Glomerular endothelial cell (primary cell): ENCODE data around the gene CAMTA1. TPM values are rescaled to one million over a fixed set of nuclear protein-coding genes. Genes with fewer than 3 reads are reported as not detected.

Experiments
- DNase-seq: peaks from one replicate; pipeline ENCODE4 v3.0.0-alpha.2; 2011; ENCODE audit warnings: low read depth, low spot score; ENCODE audit errors: extremely low read depth
- total RNA-seq: library from RNA; depleted of rRNA; stranded (reverse); fragments of >200 nt; gene quantifications from 2 replicates; pipeline ENCODE4 v1.2.3, GENCODE V29; 2015

Gene CAMTA1
- total RNA-seq, 1 donor from 2014 or later, result 111 TPM

DNA sequence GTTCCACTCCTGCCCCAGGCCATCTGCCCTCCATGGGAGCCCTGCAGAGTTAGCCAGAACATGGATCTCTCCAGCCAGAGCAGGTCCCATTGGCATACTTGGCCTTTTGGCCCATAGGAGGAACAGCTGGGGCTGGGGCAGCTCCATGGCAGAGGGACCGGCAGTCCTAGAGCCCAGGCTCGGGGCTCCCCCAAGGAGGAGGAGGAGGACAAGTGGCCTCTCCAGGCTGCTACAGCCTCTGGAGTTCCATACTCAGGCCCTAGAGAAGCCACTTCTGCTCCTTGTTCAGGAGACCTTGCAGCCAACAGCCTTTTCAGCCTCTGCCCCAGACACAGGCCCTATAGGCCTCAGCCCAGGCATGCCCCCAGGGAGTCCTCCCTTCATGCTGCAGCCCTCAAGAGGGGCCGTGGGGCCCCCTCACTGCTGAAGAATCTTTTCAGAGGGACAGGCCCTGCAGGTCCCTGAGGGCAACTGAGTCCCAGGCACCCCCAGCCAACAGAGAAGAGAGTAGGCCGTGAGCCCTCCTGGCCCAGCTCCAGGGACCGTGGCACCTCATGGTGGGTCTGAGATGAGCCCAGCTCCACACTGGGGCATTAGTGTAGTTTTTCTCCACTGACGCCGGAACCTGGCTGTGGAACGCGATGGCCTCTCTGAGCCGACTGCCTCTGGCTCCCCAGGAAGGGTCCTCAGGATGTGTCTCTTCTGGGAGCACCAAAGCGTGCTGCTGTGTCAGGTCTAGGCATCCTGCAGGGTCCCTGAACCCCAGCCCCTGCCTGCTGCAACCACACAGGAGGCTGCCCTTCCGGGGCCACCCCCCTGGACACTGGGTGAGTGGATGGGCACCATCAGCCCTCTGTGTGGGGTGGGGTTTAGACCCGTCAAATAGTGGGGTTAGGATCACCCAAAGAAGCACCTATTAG, 688.2 kb downstream of the CAMTA1 start:
- no peak for DNase-seq

GRCh38 chr1:7474143-7474490, 688.9 kb downstream of the CAMTA1 start:
- DNase-seq, result no peak

DNA sequence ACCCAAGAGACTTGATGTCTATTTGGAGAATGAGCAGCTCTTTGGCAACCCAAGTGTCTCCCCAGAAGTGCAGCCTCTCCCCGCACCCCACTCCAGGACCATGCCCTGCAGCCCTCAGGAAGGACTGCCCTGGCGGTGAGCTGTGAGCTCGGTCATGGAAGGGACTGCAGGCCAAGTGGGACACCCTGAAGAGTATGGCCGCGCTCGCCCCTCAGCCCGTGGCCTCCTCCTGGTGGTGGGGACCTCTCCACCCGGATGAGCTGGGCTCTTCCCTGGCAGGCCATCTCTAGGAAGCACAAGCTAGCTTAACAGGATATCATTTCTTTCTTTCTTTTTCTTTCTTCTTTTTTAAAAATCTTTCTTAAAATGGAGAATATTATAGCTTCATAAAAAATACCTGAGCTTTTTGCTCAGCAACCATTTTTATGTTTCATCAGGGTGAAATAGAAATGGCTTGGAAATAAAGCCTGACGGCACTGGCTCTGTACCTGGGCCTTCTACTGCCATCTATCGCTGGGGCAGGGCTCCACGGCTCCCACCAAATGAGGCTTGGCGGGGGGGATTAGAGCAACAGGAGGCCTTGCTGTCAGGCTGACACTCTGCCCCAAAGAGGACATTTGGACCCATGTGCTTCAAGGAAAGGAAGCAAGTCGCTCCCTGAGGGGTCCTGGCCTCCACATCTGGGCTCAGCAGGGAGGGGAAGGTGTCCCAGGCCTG, 689.7 kb downstream of the CAMTA1 start:
- no peak for DNase-seq

GRCh38 chr1:7475691-7476090, 690.4 kb downstream of the CAMTA1 start:
- no peak for DNase-seq

DNA sequence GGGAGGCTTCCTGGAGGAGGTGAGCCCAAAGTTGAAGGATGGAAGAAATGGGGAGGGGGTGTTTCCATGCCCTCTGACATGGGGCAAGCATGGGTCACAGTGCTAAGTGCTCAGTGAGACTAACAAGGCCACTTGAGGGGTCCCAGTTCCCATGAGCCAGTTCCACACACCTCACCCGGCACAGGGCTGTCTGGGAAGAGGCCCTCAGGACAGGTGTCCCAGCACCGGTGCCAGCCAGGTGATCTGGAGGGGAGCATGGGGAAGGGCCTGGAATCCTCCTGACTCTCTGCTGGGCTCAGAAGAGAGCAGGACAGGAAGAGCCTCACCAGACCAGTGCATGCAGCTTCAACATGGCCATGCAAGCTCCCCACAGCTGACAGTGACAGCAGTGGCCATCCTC, 691.1 kb downstream of the CAMTA1 start:
- no peak for DNase-seq

DNA sequence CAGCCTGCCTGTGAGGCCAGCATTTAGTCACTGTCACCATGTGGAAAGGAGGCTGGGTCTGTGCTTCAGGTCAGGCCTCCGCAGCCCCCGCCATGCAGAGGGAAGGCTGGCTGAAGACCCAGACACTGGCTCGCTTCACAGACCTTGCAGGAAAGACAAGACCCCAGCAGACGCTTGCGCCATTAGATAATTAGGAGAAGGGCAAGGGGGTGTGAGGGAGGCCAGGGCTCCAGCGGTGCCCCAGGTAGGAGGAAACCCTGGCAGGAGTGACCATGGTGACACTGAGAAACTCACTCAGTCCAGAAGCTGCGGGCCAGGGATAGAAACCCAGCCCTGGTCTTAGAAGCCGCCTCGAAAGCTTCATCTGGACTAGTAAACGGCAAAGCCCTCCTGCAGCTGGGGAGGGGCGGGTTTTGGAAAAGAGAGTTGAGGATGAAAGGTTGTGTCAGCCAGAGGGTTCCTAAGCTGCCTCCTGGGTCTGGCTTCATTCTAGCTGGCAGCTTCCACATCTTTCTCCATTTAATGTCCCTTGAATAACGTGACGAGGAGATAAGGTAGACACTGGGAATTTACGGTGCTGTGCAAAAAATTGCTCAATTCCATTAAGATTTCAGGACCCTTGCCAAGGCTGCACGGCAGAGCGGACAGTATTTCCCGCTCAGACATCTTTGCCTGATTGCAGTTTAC, 691.8 kb downstream of the CAMTA1 start:
- DNase-seq, result no peak

GRCh38 chr1:7477593-7477992, 692.3 kb downstream of the CAMTA1 start:
- no peak for DNase-seq

GRCh38 chr1:7478142-7478790, 693.0 kb downstream of the CAMTA1 start:
- DNase-seq, result no peak

GRCh38 chr1:7478809-7479499, 693.7 kb downstream of the CAMTA1 start:
- DNase-seq, result no peak

DNA sequence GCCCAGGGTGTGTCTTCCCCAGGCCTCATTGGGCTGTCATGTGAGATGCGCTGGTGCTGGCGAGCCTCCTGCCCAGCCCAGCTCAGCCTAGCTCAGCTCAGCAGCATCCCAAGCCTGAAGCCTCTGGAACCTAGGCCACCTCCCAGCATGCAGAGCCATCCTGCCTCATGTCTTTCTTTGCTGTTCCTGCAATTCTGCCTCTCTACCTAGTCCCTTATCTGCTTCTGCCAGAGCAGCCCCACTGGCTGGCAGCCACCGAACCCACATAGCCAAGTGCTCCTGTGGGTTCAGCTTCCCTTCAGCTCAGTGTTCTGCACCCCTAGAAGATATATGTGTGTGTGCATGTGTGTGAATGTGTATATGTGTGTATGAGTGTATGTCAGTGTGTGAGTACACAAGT, 694.3 kb downstream of the CAMTA1 start:
- DNase-seq, result no peak

DNA sequence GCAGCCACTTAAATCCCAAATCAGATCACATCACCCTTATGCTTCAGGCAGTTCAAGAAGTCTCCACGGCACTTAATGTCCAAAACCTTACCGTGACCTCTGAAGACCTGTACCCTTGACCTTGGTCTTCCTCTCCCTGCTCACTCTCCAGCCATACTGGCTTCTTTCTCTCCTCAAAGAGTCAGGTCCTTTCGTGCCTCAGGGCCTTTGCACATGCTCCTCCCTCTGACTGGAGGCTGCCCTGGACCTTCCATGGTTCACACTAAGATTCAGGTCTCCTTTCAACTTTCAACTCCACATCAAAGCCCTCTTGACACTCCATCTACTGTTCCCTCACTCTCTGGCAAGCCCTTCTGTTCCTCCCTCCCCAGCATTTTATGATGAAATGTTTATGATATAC, 695.9 kb downstream of the CAMTA1 start:
- DNase-seq, result no peak

GRCh38 chr1:7482077-7482476, 696.8 kb downstream of the CAMTA1 start:
- DNase-seq, result no peak

- no peak for DNase-seq
Observed at GRCh38 chr1:7482772-7483495, 697.7 kb downstream of the CAMTA1 start.

DNA sequence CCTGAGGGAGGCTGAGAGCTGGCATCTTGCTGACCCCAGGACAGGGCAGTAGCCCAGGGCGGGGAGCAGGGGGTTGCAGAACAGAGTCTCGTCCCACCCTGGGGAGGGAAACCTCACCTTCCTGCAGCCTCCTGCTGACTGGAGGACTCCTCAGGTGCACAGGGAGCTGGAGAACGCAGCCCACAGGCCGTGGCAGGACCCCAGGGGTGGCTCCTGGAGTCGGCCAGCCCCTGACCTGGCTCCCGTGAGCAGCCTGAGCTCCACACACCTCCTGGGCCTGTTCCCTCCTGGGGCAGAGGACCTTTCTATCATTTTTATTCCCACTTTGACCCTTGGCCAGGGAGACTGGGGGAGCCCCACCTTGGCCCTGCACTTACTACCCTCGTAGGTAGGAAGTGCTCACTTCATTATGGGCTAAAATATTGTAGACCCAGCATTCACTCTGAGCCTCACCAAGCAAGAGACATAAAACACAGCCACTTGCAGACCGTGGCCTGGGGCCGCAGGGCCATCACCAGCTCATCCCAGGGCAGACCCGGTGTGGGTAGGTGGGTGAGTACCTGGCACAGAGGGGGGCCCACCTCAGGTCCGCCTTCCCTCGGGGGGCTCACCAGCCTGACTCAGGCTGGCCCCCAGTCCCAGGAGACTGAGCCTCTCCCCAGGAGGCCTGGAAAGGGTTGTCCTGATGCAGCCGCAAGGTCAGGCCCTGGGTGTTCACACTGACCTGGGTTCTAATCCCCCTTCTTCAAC, 698.6 kb downstream of the CAMTA1 start:
- no peak for DNase-seq

GRCh38 chr1:7485086-7485780, 700.0 kb downstream of the CAMTA1 start:
- DNase-seq, result no peak

DNA sequence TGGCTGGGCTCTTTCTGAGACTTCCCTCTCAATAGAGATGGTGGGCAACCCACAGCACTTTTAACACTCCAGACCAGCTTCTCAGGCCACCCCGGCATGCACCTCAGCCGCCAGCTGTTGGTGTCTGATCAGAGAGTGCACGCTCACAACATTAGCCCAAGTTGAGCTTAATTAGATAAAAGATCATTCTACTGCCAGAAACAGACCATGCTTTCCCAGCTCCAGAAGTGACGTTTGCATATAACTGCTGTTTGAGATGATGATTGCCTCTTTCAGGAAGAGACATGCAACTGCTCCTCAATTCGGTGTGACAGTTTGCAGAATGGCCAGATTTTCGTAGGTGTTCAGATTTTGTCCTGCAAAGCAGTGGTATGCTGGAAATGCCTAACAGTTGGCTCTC, 700.6 kb downstream of the CAMTA1 start:
- no peak for DNase-seq

DNA sequence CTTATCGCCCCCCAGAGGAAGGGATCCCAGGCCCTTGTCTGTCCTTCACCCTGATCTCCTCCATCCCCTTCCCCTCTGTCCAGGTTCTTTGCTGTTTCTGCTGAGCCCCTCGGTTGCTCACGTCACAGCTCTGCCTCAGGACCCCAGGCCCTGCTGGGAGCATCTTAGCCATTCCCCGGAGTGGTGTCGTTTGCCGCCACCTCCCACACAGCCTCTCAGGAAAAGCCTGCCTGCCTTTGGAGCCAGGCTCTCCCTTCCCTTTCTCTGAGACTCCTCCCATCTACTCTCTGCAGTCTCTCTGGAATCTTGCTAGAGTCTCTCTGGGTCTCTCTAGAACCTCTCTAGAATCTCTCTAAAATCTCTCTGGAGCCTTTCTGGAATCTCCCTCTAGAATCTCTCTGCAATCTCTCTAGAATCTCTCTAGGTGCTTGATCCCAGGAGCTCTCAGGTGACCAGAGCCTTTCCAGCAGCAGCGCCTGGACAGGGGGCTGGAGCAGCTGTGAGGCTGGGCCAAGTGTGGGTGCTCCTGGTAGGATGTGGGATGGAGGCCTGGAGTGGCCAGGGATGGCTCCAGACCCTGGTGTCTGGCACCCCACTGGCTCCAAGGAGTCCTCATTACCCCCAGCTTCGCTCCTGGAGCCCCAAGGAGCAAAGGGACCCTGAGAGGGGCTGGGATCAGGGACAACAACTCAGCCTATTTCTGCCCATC, 702.7 kb downstream of the CAMTA1 start:
- DNase-seq, result no peak

- no peak for DNase-seq
Observed at GRCh38 chr1:7488475-7488842, 703.2 kb downstream of the CAMTA1 start.
